NCI-H774 (cell line): ENCODE measurements around the gene AFAP1L2.

Experiments
- DNase-seq: peaks from one replicate; lab custom pipeline; 2025; lab: John Stamatoyannopoulos, UW

AFAP1L2 gene

GRCh38 chr10:114266521-114266920, 137.8 kb downstream of the AFAP1L2 start:
- DNase-seq: no peak

GRCh38 chr10:114265392-114266053, 138.8 kb downstream of the AFAP1L2 start:
- DNase-seq: no peak

GRCh38 chr10:114262496-114262895, 141.8 kb downstream of the AFAP1L2 start:
- no peak for DNase-seq

- DNase-seq: no peak
These were observed 143.2 kb downstream of the AFAP1L2 start for GRCh38 chr10:114261076-114261475.

GRCh38 chr10:114260366-114260765, 143.9 kb downstream of the AFAP1L2 start:
- no peak for DNase-seq

- no peak for DNase-seq
These were observed 144.5 kb downstream of the AFAP1L2 start for GRCh38 chr10:114259824-114260223.

- DNase-seq: no peak
These were observed 145.9 kb downstream of the AFAP1L2 start for GRCh38 chr10:114258274-114258840.

- no peak for DNase-seq
These were observed 146.8 kb downstream of the AFAP1L2 start for GRCh38 chr10:114257498-114257897.

- DNase-seq: no peak
These were observed 147.5 kb downstream of the AFAP1L2 start for GRCh38 chr10:114256822-114257221.

GRCh38 chr10:114256008-114256765, 148.1 kb downstream of the AFAP1L2 start:
- no peak for DNase-seq

- no peak for DNase-seq
These were observed 149.1 kb downstream of the AFAP1L2 start for GRCh38 chr10:114255227-114255626.

GRCh38 chr10:114252883-114253282, 151.4 kb downstream of the AFAP1L2 start:
- DNase-seq: no peak

GRCh38 chr10:114252092-114252491, 152.2 kb downstream of the AFAP1L2 start:
- DNase-seq: no peak

- no peak for DNase-seq
These were observed 153.6 kb downstream of the AFAP1L2 start for GRCh38 chr10:114250716-114251115.

- no peak for DNase-seq
These were observed 154.1 kb downstream of the AFAP1L2 start for GRCh38 chr10:114250236-114250635.

GRCh38 chr10:114246679-114247305, 157.5 kb downstream of the AFAP1L2 start:
- DNase-seq: no peak

GRCh38 chr10:114245121-114245791, 159.0 kb downstream of the AFAP1L2 start:
- no peak for DNase-seq
